Ascending aorta (tissue), 2 donors: ENCODE data around the gene PSME3. TPM values are rescaled to one million over a fixed set of nuclear protein-coding genes. Genes with fewer than 3 reads are reported as not detected.
A peak's percentile ranks its signal among the peaks of the same experiment; 100 is the strongest.

Experiments
- DNase-seq, 2 donors: peaks; one replicate each; pipeline ENCODE4 v3.0.0-alpha.2; 2019; ENCODE audit warnings: low spot score in 2 of 2
- H3K27ac ChIP-seq, 2 donors: fragments of 200-600 bp; sonication (generic); one replicate each; pipeline ENCODE4 v1.5.1; 2016 to 2017; ENCODE audit warnings: mild to moderate bottlenecking in 1 of 2
- H3K27me3 ChIP-seq: fragments of 200-600 bp; sonication (generic); one replicate; pipeline ENCODE4 v1.5.1; 2017
- H3K36me3 ChIP-seq, 2 donors: fragments of 200-600 bp; sonication (generic); one replicate each; pipeline ENCODE4 v1.5.1; 2016
- H3K4me1 ChIP-seq, 2 donors: fragments of 200-600 bp; sonication (generic); one replicate each; pipeline ENCODE4 v1.5.1; 2016 to 2017; ENCODE audit warnings: mild to moderate bottlenecking in 1 of 2
- H3K4me3 ChIP-seq, 2 donors: fragments of 200-600 bp; sonication (generic); one replicate each; pipeline ENCODE4 v1.5.1; 2016 to 2017; ENCODE audit warnings: mild to moderate bottlenecking in 1 of 2
- H3K9me3 ChIP-seq, 2 donors: fragments of 200-600 bp; sonication (generic); one replicate each; pipeline ENCODE4 v1.5.1; 2016
- intact Hi-C: fragments of 100-400 bp; cut with DNase I; formaldehyde crosslinking; loops from one replicate; pipeline ENCODE4 v1.15.1; 2023
- total RNA-seq: library from RNA; depleted of rRNA; stranded (reverse); fragments of >200 nt; gene quantifications from one replicate; pipeline ENCODE4 v1.1.0, GENCODE V29; 2016
- TF ChIP-seq, protein P1 (sequence below), 3 experiments: fragments of 200-600 bp in 2 of 3; fragments of 450-650 bp in 1 of 3; sonication (generic) in 2 of 3; IDR thresholded peaks; one replicate each; pipeline ENCODE4 v1.5.1; 2016 to 2019; ENCODE audit warnings: antibody characterized with exemption in 3 of 3, mild to moderate bottlenecking in 1 of 3, moderate library complexity in 1 of 3

PSME3 gene
- total RNA-seq, 1 donor from 2014 or later, result 29.7 TPM

DNA sequence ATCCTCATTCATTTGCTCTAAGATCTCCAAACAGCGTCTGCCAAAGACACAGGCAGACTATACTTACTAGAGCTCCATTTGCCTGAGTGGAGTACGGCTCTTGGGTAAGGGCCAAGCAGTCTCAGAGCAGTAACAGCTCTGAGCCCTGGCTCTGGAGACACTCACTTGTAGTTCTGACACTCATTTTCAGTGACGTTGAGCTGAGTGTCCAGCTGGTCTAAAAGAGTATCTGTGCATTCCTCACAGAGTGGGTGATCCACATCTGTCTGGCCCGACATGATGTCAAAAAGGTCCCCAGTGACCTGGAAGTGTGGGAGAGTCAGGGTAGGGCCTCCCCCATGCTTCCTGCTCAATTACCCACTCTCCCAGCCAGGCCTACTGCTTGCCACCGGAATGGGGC, 14.8 kb upstream of the PSME3 start:
- intact Hi-C loops, result no loop called here
- peaks cover 68 to 80% of the 10 kb centered on the region in 2 donors for H3K36me3 ChIP-seq
- TF ChIP-seq, protein P1, sequence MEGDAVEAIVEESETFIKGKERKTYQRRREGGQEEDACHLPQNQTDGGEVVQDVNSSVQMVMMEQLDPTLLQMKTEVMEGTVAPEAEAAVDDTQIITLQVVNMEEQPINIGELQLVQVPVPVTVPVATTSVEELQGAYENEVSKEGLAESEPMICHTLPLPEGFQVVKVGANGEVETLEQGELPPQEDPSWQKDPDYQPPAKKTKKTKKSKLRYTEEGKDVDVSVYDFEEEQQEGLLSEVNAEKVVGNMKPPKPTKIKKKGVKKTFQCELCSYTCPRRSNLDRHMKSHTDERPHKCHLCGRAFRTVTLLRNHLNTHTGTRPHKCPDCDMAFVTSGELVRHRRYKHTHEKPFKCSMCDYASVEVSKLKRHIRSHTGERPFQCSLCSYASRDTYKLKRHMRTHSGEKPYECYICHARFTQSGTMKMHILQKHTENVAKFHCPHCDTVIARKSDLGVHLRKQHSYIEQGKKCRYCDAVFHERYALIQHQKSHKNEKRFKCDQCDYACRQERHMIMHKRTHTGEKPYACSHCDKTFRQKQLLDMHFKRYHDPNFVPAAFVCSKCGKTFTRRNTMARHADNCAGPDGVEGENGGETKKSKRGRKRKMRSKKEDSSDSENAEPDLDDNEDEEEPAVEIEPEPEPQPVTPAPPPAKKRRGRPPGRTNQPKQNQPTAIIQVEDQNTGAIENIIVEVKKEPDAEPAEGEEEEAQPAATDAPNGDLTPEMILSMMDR (IDR thresholded peaks at IDR 0.05), result no peak

DNA sequence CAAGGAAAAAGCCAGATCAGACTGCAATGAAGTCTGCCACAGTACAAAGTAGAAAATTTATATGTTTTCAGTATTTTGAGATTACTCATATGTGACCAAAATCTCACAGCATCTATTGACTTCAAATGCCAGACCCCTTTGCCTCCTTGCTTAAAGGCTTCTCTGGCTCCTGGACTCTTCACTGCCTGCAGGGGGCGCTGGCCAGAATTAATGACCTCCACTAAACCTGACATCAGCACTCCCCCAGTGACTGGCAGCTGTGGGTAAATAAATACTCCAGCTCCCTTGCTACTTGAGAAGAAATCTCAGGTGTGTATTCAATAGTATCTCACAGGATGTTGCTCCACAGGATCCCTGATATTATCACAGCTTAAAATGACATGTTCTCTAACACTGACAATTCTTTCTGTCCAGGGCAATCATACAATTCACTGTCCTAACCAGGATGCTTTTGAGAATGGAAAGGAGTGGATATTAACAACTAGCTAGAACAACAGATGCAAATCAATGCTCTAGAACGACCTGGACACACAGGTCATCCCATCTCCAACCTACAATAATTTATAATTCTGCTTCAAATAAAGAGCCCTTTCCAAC, 13.2 kb upstream of the PSME3 start:
- Histone ChIP-seq H3K27me3 (no peaks in the 10 kb centered on the region), H3K9me3 (no peaks in the 10 kb centered on the region), H3K4me3 (no peak overlapping the region), H3K36me3 (peaks cover 54 to 64% of the 10 kb centered on the region in 2 donors), H3K4me1 (peaks cover 6 to 12% of the 10 kb centered on the region in 2 donors), H3K27ac (no peak overlapping the region)
- TF ChIP-seq, protein P1 (IDR thresholded peaks at IDR 0.05), result peak in 2 of 3 experiments; percentile 49 to 58
- DNase-seq, result no peak
- intact Hi-C loops, result loop anchor here (5.0 to 10.0 kb wide), 4 partner anchors 48 to 245 kb away; partner anchors contain the start of genes PLEKHH3, PSMC3IP and VPS25

More for the DNA sequence above, 14.8 kb upstream of the PSME3 start:
- Histone ChIP-seq H3K9me3 (no peaks in the 10 kb centered on the region), H3K4me3 (no peak overlapping the region), H3K4me1 (peaks cover 4 to 10% of the 10 kb centered on the region in 2 donors), H3K27me3 (no peaks in the 10 kb centered on the region), H3K27ac (no peak overlapping the region)
- no peak for DNase-seq

DNA sequence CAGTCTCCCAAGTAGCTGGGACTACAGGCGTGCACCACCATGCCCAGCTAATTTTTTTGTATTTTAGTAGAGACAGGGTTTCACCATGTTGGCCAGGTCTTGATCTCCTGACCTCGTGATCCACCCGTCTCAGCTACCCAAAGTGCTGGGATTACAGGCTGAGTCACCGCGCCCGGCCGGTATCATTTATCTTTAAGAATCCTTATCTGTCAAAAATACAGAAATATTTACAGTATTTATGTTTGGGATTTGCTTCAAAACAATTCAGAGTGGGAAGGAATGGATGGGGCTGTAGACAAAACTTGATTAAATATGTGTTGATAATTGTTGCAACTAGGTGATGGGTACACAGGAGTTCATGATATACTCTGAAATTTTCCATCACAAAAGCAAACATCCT, 12.0 kb upstream of the PSME3 start:
- H3K36me3 ChIP-seq, result peaks cover 43 to 52% of the 10 kb centered on the region in 2 donors
- intact Hi-C loops, result loop anchor here (5.0 to 10.0 kb wide), 4 partner anchors 49 to 246 kb away; partner anchors contain the start of genes PLEKHH3, PSMC3IP and VPS25

DNA sequence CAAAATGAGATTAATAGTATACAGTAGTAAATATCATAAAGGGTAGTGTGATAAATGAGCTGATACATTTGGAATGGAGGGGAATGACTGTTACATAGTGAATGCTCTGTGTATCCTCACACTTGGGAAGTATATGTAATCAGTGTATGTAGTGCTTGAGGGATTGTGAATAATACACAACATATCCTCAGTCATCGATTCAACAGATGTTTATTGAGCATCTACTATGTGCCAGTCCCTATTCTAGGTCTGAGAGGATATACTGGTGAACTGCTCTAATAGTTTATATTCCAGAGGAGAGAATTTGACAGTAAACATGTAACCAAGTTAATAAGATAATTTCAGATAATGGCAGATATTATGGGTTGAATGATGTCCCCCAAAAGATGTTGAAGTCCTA, 5.7 kb upstream of the PSME3 start:
- Histone ChIP-seq H3K9me3 (no peaks in the 10 kb centered on the region), H3K27me3 (no peaks in the 10 kb centered on the region), H3K36me3 (no peaks in the 10 kb centered on the region), H3K4me3 (no peak overlapping the region), H3K4me1 (peaks cover 6 to 15% of the 10 kb centered on the region in 2 donors), H3K27ac (no peak overlapping the region)
- DNase-seq, result no peak
- intact Hi-C loops, result loop anchor here (10.0 kb wide), 1 partner anchor 253 kb away; the partner anchor contains the start of gene PSMC3IP
- TF ChIP-seq, protein P1 (IDR thresholded peaks at IDR 0.05), result no peak

More for the DNA sequence above, 12.0 kb upstream of the PSME3 start:
- no peaks in the 10 kb centered on the region for H3K27me3 ChIP-seq
- no peak for DNase-seq
- no peak overlapping the region for H3K4me3 ChIP-seq
- TF ChIP-seq, protein P1 (IDR thresholded peaks at IDR 0.05), result no peak
- peaks cover 6 to 12% of the 10 kb centered on the region in 2 donors for H3K4me1 ChIP-seq
- H3K27ac ChIP-seq, result no peak overlapping the region
- H3K9me3 ChIP-seq, result no peaks in the 10 kb centered on the region

DNA sequence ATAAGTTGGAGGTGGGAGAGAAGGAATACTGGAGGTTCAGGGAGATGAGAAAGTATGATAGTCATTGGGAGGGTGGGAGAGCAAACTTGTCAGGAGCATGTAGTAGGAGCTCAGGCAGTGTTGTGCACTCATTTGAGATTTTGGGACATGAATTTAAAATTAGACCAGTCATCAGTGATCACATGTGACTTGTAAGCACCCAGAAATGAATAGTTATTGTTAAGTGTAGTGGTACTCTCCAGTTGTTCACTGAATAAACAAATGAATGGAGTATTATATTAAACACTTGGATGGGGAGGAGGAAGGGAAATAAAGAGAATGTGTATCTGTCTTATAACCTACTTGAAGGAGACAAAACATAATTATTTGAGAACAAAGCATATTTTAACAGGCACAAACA, 2.2 kb upstream of the PSME3 start:
- TF ChIP-seq, protein P1 (IDR thresholded peaks at IDR 0.05), result no peak

More for the DNA sequence above, 2.2 kb upstream of the PSME3 start:
- Histone ChIP-seq H3K36me3 (peaks cover 6 to 10% of the 10 kb centered on the region in 2 donors), H3K4me1 (peaks cover 6 to 12% of the 10 kb centered on the region in 2 donors), H3K9me3 (no peaks in the 10 kb centered on the region), H3K27ac (no peak overlapping the region), H3K27me3 (no peaks in the 10 kb centered on the region), H3K4me3 (no peak overlapping the region)
- DNase-seq, result no peak
- intact Hi-C loops, result no loop called here
